IPS-20b (cell line): ENCODE data around the gene SCCPDH.

Experiments
- H3K27ac ChIP-seq: one replicate; pipeline ENCODE4 v1.5.1; 2013; ENCODE audit warnings: low read length
- H3K27me3 ChIP-seq: 2 replicates; pipeline ENCODE4 v1.6.1; 2013; ENCODE audit warnings: mild to moderate bottlenecking, low read length, inconsistent platforms; ENCODE audit not compliant: insufficient read depth
- H3K36me3 ChIP-seq: 2 replicates; pipeline ENCODE4 v1.6.1; 2013; ENCODE audit warnings: low read depth, mild to moderate bottlenecking, inconsistent platforms, low read length, moderate library complexity; ENCODE audit not compliant: insufficient read depth
- H3K4me1 ChIP-seq: 2 replicates; pipeline ENCODE4 v1.6.1; 2013; ENCODE audit warnings: mild to moderate bottlenecking, control low read depth, inconsistent platforms, low read length, moderate library complexity; ENCODE audit not compliant: insufficient read depth
- H3K4me3 ChIP-seq: 2 replicates; pipeline ENCODE4 v1.5.1; 2013; ENCODE audit warnings: mild to moderate bottlenecking, low read length, inconsistent platforms
- H3K9ac ChIP-seq: 2 replicates; pipeline ENCODE4 v1.6.1; 2013; ENCODE audit warnings: low read depth, mild to moderate bottlenecking, inconsistent platforms, low read length, moderate library complexity
- H3K9me3 ChIP-seq: 2 replicates; pipeline ENCODE4 v1.6.1; 2013; ENCODE audit warnings: mild to moderate bottlenecking, low read depth, low read length, inconsistent platforms; ENCODE audit not compliant: insufficient read depth

The SCCPDH gene

GRCh38 chr1:246724016-246724730, at the start of gene SCCPDH:
SCCPDH (plus strand) TSS chr1:246724409; CDS start chr1:246724423, 14 bp downstream.
- Histone ChIP-seq H3K4me3 (peak within 1 kb of the TSS; percentile 78), H3K4me1 (no peaks in the 10 kb centered on the region), H3K27me3 (peaks cover 16% of the 10 kb centered on the region), H3K36me3 (peaks cover 19% of the 10 kb centered on the region), H3K9ac (peak within 1 kb of the TSS; percentile 85), H3K27ac (no peak within 1 kb of the TSS), H3K9me3 (peaks cover 8% of the 10 kb centered on the region; the same call in 1 of the 2 replicates)

GRCh38 chr1:246677842-246678241, 46.4 kb upstream of the SCCPDH start:
- H3K27me3 ChIP-seq, result no peaks in the 10 kb centered on the region
- H3K4me3 ChIP-seq, result no peak overlapping the region
- no peak overlapping the region for H3K9ac ChIP-seq
- H3K9me3 ChIP-seq, result no peaks in the 10 kb centered on the region
- no peak overlapping the region for H3K27ac ChIP-seq
- no peaks in the 10 kb centered on the region for H3K36me3 ChIP-seq
- H3K4me1 ChIP-seq, result no peaks in the 10 kb centered on the region

GRCh38 chr1:246678816-246679793, 45.1 kb upstream of the SCCPDH start:
- Histone ChIP-seq H3K9ac (no peak overlapping the region), H3K4me1 (no peaks in the 10 kb centered on the region), H3K27ac (no peak overlapping the region), H3K4me3 (no peak overlapping the region), H3K9me3 (no peaks in the 10 kb centered on the region), H3K27me3 (no peaks in the 10 kb centered on the region), H3K36me3 (no peaks in the 10 kb centered on the region)

- no peaks in the 10 kb centered on the region for H3K36me3 ChIP-seq
- H3K9ac ChIP-seq, result no peak overlapping the region
- no peaks in the 10 kb centered on the region for H3K27me3 ChIP-seq
- H3K9me3 ChIP-seq, result no peaks in the 10 kb centered on the region
- H3K27ac ChIP-seq, result no peak overlapping the region
- no peak overlapping the region for H3K4me3 ChIP-seq
- H3K4me1 ChIP-seq, result no peaks in the 10 kb centered on the region
Measured at GRCh38 chr1:246679794-246680177, 44.4 kb upstream of the SCCPDH start.

GRCh38 chr1:246680190-246680589, 44.0 kb upstream of the SCCPDH start:
- Histone ChIP-seq H3K4me1 (no peaks in the 10 kb centered on the region), H3K27me3 (no peaks in the 10 kb centered on the region), H3K36me3 (no peaks in the 10 kb centered on the region), H3K9me3 (no peaks in the 10 kb centered on the region), H3K27ac (no peak overlapping the region), H3K4me3 (no peak overlapping the region), H3K9ac (no peak overlapping the region)

GRCh38 chr1:246680696-246681130, 43.5 kb upstream of the SCCPDH start:
- H3K4me3 ChIP-seq, result no peak overlapping the region
- H3K4me1 ChIP-seq, result no peaks in the 10 kb centered on the region

GRCh38 chr1:246681900-246682895, 42.0 kb upstream of the SCCPDH start:
- H3K4me1 ChIP-seq, result no peaks in the 10 kb centered on the region
- H3K4me3 ChIP-seq, result no peak overlapping the region
- no peaks in the 10 kb centered on the region for H3K27me3 ChIP-seq
- H3K36me3 ChIP-seq, result no peaks in the 10 kb centered on the region
- H3K9me3 ChIP-seq, result no peaks in the 10 kb centered on the region
- no peak overlapping the region for H3K9ac ChIP-seq
- no peak overlapping the region for H3K27ac ChIP-seq

More at GRCh38 chr1:246680696-246681130, 43.5 kb upstream of the SCCPDH start:
- no peaks in the 10 kb centered on the region for H3K9me3 ChIP-seq
- no peak overlapping the region for H3K9ac ChIP-seq
- no peaks in the 10 kb centered on the region for H3K36me3 ChIP-seq
- no peak overlapping the region for H3K27ac ChIP-seq
- H3K27me3 ChIP-seq, result no peaks in the 10 kb centered on the region

GRCh38 chr1:246683521-246683920, 40.7 kb upstream of the SCCPDH start:
- Histone ChIP-seq H3K4me1 (no peaks in the 10 kb centered on the region), H3K27me3 (no peaks in the 10 kb centered on the region), H3K9me3 (no peaks in the 10 kb centered on the region), H3K36me3 (no peaks in the 10 kb centered on the region), H3K4me3 (no peak overlapping the region), H3K9ac (no peak overlapping the region), H3K27ac (no peak overlapping the region)

GRCh38 chr1:246687002-246687401, 37.2 kb upstream of the SCCPDH start:
- no peaks in the 10 kb centered on the region for H3K27me3 ChIP-seq
- H3K9ac ChIP-seq, result no peak overlapping the region
- no peaks in the 10 kb centered on the region for H3K9me3 ChIP-seq
- H3K36me3 ChIP-seq, result no peaks in the 10 kb centered on the region
- no peak overlapping the region for H3K4me3 ChIP-seq
- no peak overlapping the region for H3K27ac ChIP-seq
- no peaks in the 10 kb centered on the region for H3K4me1 ChIP-seq

- Histone ChIP-seq H3K27ac (no peak overlapping the region), H3K4me3 (no peak overlapping the region), H3K9me3 (0 out of 2 replicates have a peak, but pooled peaks cover 8% of the 10 kb centered on the region), H3K27me3 (no peaks in the 10 kb centered on the region), H3K36me3 (no peaks in the 10 kb centered on the region), H3K4me1 (no peaks in the 10 kb centered on the region), H3K9ac (no peak overlapping the region)
Measured at GRCh38 chr1:246689409-246690008, 34.7 kb upstream of the SCCPDH start.

GRCh38 chr1:246690100-246690499, 34.1 kb upstream of the SCCPDH start:
- Histone ChIP-seq H3K4me1 (no peaks in the 10 kb centered on the region), H3K4me3 (no peak overlapping the region), H3K36me3 (no peaks in the 10 kb centered on the region), H3K27ac (no peak overlapping the region), H3K9me3 (peaks cover 12% of the 10 kb centered on the region), H3K9ac (no peak overlapping the region), H3K27me3 (no peaks in the 10 kb centered on the region)
